ENCODE measurements around the gene TGFBRAP1.
A peak's percentile ranks its signal among the peaks of the same experiment; 100 is the strongest.

TGFBRAP1 gene, protein sequence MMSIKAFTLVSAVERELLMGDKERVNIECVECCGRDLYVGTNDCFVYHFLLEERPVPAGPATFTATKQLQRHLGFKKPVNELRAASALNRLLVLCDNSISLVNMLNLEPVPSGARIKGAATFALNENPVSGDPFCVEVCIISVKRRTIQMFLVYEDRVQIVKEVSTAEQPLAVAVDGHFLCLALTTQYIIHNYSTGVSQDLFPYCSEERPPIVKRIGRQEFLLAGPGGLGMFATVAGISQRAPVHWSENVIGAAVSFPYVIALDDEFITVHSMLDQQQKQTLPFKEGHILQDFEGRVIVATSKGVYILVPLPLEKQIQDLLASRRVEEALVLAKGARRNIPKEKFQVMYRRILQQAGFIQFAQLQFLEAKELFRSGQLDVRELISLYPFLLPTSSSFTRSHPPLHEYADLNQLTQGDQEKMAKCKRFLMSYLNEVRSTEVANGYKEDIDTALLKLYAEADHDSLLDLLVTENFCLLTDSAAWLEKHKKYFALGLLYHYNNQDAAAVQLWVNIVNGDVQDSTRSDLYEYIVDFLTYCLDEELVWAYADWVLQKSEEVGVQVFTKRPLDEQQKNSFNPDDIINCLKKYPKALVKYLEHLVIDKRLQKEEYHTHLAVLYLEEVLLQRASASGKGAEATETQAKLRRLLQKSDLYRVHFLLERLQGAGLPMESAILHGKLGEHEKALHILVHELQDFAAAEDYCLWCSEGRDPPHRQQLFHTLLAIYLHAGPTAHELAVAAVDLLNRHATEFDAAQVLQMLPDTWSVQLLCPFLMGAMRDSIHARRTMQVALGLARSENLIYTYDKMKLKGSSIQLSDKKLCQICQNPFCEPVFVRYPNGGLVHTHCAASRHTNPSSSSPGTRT

DNA sequence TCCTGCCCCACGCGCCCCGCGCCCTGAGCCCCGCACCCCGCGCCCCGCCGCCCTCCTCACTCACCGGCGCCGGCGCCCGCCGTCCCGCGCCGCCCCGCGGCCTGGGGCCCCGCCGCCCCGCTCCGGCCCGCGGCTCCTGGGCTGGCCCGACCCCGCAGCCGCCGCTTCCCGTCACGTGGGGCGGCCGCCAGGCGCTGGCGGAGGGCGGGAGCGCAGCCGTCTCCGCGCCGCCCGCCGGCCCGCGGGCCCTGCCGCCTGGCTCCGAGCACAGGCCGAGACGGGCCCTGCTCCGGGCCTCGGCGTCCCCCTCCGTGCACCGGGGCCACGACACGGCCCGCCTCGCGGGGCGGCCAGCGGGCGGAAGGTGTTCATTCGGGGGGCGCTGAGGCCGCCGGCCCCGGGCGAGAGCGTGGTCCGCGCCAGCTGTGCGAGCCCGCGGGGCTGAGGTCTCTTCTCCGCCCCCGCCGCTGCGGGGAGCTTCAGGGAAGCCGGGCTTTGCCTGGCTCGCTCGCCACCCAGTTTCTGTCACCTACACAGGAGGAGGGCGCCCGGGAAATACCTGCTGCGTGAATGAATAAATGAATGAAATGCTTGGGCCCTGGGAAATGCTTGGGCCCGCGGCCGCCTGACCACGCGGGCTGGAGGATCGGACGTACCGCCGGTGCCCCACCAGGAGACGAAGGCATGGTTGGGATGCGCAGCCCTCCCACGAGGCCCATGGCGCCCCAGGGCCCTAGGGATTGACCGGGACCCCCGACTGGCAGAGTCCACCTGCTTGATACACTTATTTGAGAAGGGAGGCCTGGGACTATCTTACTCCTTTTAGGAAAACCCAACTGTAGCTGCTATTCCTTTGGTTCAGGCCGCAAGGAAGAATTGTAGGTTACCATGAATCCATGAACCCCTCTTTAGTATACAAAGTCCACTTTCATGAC lies at the start of gene TGFBRAP1:
TGFBRAP1 (minus strand) TSS at position 175 of the 935 bp plus-strand sequence. CDS start 21,434 bp downstream, outside the sequence.
- DNase-seq (ENCODE audit: low read depth), result no peak

DNA sequence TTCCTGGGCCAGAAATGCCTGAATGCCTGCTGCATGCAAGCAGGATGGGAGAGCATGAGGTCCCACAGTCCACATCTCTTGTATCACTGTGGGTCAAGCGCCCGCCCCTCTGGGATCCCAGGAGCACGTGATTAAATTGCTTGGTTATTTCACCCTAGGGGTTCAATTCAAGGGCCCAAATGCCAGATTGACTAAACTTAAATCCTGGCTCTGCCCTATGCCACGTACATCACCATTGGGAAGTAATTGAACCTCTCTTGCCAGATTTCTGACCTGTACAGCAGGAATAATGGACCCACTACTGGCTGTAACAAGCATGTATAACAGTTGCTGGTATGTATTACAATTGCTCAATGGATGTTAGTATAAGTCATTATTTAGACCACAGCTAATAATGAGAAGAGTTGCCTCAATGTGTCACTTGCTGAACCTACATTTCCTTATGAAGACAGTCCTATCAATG lies 49.4 kb upstream of the TGFBRAP1 start:
- no peak for DNase-seq (ENCODE audit: low read depth)

DNA sequence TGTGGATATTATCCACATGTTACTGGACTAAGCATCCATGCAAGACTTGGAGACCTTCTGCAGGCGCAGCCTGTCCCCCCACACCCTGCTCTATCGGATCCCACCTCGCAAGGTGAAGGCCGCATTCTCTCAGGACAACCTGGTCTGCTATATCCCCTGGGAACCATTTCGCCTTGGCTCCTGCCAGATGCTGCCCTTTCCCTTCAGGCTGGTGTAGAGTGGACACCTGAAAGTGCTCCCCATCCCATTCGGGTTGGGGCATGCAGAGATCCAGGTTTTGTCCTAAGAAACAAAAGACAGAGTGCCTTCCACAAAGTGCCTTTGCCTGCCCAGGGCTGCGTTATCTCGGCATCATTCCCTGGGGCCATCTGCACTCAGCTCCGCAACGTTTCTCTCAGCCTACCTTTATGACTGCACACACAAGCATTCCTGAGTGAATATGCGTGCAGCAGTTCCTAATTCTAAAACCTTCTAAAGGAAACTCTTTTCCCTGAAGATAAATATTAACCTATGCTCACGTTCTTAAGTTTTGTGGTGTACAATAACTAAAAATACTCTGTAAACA lies 48.8 kb upstream of the TGFBRAP1 start:
- DNase-seq (ENCODE audit: low read depth), result no peak

DNA sequence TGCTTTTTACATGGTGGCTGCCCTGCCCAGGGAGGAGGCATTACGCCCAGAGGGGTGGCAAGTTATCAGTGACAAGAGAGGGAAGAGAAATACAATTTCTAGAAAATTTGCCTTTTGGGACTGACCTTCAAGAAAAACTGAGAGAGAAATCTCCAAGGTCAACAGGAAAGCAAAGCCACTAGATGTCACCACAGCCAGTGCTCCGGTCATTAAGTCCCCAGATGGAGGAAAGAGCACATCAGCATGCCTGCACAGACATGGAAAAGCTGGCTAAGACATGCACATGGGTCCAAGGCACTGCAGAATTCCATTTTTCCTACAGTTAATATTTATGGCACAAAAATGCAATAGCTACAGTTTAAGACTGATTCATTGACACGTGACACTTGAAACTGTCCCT lies 48.3 kb upstream of the TGFBRAP1 start:
- DNase-seq (ENCODE audit: low read depth), result no peak

DNA sequence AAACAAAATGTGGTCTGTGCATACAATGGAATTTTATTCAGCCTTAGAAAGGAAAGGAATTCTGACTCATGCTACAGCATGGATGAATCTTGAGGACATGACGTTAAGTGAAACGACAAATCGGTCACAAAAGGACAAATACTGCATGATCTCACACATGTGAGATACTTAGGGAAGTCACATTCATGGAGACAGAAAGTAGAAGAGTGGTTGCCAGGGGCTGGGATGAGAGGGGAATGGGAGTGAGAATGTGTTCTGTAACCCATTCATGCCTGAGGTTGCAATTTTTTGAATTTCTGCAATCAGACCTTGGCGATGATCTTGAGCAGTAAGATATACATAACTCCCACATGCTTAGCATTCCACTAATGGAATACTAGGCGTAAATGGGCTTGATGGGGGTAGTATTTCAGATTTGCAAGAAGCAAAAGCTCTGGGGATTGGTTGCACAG lies 47.3 kb upstream of the TGFBRAP1 start:
- no peak for DNase-seq (ENCODE audit: low read depth)

DNA sequence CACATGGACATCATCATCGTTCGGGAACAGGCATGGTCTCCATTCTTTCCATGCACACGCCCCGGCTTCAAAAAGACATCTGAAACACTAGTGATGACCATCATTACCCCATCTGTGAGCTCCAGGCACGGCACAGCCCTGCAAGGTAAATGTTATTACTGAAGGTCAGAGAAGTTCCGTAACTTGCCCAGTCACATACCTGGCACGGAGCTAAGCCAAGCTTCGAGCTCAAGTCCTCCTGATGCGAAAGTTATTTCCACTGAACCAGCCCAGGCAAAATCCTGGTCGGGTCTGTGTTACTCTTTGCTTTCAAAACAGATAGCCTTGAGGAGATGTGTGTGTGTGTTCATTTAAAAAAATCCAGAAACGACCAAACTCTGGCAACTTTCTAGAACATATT lies 46.5 kb upstream of the TGFBRAP1 start:
- no peak for DNase-seq (ENCODE audit: low read depth)

DNA sequence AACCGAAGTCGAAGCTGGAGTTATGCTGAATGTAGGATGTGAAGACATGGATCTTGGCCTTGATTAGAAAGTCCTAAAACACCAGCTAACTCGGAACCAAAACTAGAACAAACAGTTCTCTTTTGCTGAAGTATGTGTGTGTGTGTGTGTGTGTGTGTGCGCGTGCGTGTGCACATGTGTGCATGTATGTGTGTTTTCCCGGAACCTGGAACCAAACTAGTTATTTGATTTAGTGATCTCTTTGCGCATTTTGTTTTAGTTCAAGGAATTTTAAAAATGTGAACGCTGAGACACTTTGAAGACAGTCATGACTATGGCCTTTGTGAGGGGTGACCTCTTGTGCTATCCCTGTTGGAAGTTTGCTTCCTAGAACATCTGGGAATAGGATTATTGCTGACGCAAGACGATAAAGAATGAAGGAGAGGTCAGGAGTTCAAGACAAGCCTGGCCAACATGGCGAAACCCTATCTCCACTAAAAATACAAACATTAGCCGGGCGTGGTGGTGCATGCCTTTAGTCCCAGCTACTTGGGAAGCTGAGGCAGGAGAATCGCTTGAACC lies 45.5 kb upstream of the TGFBRAP1 start:
- DNase-seq (ENCODE audit: low read depth), result no peak

DNA sequence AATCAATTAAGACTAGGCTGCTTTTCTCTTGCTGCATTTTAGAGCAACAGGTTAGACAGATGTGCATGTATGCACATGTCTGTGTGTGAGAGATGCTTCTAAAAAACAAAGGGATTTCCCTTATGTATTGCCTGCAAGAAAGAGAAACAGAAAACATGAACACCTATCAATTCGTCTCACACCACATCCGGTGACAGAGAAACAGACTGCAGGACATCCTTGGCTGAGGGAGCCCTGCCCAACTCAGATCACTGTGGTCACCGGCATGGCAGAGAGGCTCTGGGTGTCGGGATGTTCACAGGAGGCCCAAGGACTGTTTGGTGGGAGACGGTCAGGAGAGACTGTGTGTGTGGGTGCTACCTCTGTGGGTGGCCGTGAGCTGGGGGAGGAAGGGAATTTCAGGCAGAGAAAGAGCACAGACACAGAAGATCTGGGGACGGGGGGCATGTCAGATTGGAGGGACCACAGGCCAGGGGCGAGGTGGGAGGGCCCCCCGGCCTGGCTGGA lies 44.4 kb upstream of the TGFBRAP1 start:
- DNase-seq (ENCODE audit: low read depth), result no peak

DNA sequence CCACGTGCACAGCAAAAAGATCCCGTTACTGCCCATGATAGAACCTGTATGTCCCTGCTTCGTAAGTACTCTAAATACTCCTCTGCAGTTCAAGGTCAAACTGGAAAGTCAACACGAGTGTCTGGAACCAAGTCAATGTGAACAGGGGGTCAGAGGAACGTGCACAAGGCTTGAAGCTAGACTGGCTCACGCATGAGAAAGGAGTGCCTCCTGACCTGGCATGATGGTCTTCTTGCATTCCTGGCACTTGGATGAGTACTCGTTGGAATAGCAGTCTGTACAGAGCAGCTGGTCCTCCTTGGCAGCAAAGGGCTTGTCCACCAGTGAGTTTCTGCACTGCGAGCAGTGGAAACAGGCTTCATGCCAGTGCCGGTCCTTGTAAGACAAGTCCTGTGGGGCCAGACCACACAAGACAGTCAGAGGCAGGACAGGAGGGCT lies 43.8 kb upstream of the TGFBRAP1 start:
- no peak for DNase-seq (ENCODE audit: low read depth)

DNA sequence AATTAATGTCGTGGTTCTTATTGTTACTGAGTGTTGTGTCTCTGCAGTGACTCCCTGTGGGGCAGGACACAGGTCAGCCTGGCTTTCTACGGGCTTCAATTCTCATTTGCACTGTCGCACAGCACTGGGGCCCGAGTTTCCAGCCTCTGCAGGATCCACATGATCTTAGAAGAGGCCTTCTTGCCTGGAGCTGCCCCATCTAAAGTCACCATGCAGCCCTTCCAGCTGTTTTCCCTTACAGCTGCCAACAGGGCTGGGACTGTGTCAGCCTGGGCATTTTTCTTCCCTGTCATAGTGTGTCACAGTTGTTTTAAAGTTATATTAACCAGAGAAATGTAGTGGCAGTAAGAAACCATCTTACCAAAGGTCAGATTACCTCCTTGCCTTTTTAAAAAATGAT lies 42.3 kb upstream of the TGFBRAP1 start:
- DNase-seq (ENCODE audit: low read depth), result no peak

DNA sequence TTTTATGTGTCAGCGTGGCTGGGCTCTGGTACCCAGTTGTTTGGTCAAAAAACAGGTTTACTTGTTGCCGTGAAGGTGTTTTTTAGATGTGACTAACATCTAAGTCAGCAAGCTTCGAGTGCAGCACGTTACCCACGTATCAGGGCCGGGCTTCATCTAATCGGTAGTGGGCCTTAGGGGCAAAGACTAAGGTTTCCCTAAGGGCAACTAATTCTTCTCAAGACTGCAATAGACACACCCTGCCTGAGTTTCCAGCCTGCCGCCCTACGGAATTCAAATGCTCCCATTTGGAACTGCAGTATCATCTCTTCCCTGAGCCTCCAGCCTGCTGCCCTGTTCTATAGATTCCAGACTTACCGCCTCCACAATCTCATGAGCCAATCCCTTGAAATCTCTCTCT lies 41.6 kb upstream of the TGFBRAP1 start:
- DNase-seq (ENCODE audit: low read depth), result no peak

DNA sequence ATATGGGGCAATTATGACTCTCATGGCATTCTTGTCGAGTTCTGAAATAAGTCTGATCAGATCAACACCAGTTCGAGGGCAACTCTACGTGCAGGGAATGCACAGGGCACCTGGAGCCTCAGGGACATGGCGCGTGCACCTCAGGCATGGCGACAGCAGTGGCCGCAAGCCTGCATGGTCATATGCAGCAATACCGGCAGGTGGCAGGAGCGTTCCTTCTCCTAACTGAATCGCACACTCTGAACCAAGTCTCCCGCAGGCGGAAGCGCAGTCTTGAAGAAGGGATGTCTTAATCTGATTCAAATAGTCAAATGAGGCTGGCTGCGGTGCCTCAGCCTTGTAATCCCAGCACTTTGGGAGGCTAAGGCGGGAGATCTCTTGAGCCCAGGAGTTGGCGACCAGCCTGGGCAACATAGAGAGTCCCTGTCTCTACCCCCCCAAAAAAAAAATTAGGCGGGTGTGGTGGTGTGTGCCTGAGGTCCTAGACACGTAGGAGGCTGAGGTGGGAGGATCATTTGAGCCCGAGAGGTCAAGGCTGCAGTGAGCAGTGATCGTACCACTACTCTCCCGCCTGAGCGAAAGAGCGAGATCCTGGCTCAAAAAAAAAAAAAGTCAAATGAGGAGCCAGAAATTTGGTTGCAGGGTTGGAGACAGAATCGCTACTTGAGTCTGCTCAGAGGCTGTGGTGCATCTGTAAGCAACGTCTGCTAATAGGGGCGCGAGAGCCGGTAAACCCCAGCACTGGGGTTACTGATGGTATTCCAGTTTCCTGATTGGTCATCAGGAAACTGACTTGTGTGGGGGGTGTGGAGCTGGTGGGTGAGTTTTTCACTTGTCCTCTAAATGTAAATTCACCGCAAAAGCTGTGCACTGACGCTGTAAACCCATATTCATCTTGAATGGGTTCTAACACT lies 40.5 kb upstream of the TGFBRAP1 start:
- peak; percentile 77 for DNase-seq (ENCODE audit: low read depth)

DNA sequence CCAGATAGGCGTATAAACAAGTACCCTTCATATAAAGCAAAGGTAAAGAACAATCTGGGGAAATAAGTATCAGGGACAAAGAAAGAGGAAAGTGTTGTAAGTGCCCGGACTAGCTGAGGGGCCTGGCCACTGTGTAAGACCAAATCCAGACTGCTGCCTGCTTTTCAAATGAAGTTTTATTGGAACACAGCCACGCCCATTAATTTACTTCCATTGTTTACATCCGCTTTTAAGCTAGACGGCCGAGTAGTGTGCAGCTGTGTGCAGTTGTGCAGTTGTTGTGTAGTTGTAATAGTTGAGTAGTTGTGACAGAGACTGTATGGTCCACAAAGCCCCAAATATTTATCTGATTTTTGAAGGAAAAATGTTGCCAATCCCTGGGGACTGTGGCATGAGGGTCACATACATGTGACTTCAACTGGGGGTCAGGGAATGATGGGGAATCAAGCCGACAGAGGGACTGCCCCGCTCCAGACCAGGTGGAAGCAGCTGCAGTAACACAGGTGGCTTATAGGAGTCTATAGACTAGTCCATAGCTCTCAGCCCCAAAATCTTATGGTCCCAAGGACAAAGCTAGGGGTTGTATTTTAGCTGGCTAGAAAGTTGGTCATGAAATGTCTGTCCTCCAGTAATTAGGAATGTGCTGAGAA lies 39.3 kb upstream of the TGFBRAP1 start:
- no peak for DNase-seq (ENCODE audit: low read depth)

DNA sequence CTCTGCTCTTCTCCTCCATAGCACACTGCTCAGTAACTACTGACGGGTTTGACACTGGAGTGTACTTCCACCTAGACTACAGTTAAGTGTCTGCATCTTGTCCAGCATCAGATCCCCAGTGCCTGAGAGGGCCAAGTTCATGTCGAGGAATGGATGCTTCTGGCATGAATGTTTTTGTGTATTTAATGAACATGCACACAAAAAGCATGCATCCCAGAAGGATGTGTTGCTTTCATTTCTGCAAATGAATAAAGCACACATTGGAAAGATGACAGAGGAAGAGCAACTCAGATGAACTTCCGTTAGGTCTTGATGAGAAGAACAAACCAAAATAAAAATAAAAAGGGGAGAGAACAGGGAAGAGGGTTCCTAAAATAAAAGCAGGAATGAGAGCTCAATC lies 35.7 kb upstream of the TGFBRAP1 start:
- DNase-seq (ENCODE audit: low read depth), result no peak

DNA sequence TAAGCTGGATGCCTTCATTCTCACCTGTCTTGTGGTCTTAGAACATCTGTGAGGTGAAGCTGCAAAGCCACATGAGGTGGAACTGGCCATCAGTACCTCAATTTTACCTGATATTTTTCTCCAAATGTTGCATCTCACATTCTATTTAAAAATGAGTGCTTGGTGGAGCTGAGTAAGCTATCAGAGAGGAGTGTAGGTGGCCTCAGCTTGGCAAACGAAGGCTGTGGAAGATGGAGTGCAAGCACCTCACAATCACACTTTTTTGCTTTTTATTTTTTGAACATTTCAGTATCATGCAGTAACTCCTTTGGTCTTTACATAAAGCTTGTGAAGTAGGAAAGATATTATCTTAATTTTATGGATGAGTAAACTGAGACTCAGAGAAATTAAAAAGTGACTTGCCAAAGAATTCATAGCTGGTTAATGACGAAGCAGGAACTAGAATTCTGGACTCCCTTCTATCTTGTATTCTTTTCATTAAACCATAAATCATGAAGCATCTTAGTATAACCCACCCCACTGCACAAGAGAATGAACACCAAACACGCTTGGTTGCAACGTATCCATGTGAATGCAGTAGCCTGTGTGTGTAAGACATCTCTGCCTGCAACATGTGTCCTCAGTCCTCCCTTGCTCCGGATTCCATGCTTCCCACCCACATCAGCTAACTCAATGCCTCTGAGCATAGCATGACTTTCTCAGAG lies 35.1 kb upstream of the TGFBRAP1 start:
- DNase-seq (ENCODE audit: low read depth), result no peak

DNA sequence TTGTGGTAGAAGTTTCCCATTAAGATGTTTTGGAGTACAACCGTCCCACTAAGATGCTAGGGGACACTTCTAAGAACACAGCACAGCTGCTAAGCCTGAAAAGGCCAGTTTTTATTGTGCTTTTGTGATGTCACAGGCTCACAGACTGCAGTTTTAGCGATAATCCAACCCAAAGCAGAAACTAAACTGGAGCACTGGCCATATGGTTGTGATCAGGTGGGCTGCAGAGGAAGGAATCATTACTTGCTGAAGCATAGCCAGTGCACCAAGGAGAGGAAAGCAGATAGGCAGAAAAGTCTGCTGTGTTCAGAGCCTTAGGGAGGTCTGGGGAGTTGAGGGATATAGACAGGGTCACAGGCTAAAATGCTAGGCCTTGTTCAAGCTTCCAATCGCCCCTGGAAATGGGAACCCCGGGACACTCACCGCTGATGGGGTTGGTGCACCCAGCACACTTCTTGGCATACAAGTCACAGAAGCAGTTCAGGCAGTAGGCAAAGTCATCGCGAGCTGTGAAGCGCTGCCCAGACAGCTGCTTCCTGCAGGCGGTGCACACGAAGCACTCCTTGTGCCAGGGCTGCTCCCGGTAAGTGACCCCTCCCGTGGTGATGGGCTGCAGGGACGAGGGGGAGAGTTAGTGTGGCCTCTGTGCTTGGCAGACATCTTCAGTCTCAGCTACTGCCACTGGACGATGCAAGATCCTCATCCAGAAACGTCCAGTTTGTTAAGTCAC lies 33.5 kb upstream of the TGFBRAP1 start:
- no peak for DNase-seq (ENCODE audit: low read depth)

DNA sequence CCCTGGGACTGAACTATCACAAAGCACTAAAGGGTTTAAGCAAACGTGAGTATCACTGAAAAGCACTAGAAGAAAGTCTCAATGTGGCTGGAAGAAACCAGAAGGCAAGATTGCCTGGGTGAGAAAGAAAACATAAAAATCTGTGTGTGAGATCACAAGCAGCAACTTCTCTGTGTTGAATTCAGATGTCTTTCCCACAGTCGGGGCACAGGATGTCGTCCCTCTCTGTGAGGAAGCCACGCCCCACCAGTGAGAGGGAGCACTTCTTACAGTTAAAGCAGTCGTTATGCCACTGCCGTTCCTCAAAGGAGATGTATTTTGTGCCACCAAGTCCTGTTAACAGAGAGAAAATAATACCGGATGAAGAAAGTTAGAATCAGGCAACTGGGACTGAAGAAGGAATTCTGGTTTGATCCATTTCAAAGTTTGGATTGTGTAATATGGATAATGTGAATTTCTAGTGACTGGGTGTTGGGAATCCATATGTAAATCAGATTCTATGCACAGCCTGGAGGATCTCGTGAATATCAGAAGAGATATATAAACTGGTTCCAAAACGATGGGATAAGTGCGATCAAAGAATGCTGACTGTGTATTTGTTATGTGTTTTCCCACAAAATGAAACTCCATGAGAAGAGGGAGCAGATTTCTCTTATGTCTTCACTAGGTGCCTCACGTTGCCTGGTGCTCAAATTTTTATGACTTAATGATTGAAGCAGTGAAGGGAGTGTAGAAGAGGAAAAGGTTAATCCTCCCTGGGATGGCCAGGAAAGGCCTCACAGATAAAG lies 31.8 kb upstream of the TGFBRAP1 start:
- no peak for DNase-seq (ENCODE audit: low read depth)
